ENCODE data around the gene ZNF446.

GRCh38 chr19:58511353-58512208 is 35.4 kb downstream of the ZNF446 start, which contains the start of gene SLC27A5:
- no peak for TF ChIP-seq CTCF (IDR thresholded peaks at IDR 0.05)
- TF ChIP-seq POLR2AphosphoS5 (IDR thresholded peaks at IDR 0.05): no peak
